A673 (cell line): ENCODE data around the gene RPUSD2. TPM values are rescaled to one million over a fixed set of nuclear protein-coding genes. Genes with fewer than 3 reads are reported as not detected.

Experiments
- BruUV-seq: library from RNA; stranded (reverse); fragments of 400-500 nt; replicated peaks from 2 replicates; lab custom pipeline; 2021; lab: Mats Ljungman, UMichigan
- CTCF ChIA-PET: fragments of 300-600 bp; sonication (Branson Sonifier 250); formaldehyde crosslinking; loops from one replicate; lab custom pipeline; 2022; ENCODE audit warnings: antibody characterized with exemption; lab: Charles Lee
- POLR2A ChIA-PET: fragments of 300-600 bp; sonication (Branson Sonifier 250); formaldehyde crosslinking; loops from one replicate; lab custom pipeline; 2022; ENCODE audit warnings: antibody characterized with exemption; ENCODE audit not compliant: low non-redundant PET; lab: Charles Lee
- DNase-seq: peaks from one replicate; pipeline ENCODE4 v3.0.0-alpha.2; 2015; ENCODE audit warnings: low spot score
- H3K27ac ChIP-seq: fragments of 200-600 bp; sonication (generic); 2 replicates; pipeline ENCODE4 v1.5.1; 2016; ENCODE audit warnings: mixed run types, low read depth, mild to moderate bottlenecking, mixed read lengths, antibody characterized with exemption, low read length; ENCODE audit not compliant: poor library complexity, severe bottlenecking
- H3K27me3 ChIP-seq: fragments of 200-600 bp; sonication (generic); replicated peaks from 2 replicates; pipeline ENCODE4 v1.6.1; 2017; ENCODE audit warnings: mixed run types, low read depth, mild to moderate bottlenecking, mixed read lengths, antibody characterized with exemption, low read length; ENCODE audit not compliant: insufficient read depth, poor library complexity
- H3K36me3 ChIP-seq: fragments of 200-600 bp; sonication (generic); 2 replicates; pipeline ENCODE4 v1.6.1; 2016; ENCODE audit warnings: mixed run types, mild to moderate bottlenecking, mixed read lengths, antibody characterized with exemption, low read length; ENCODE audit not compliant: insufficient read depth, poor library complexity, severe bottlenecking
- H3K4me1 ChIP-seq: fragments of 200-600 bp; sonication (generic); 2 replicates; pipeline ENCODE4 v1.6.1; 2017; ENCODE audit warnings: mixed run types, mild to moderate bottlenecking, mixed read lengths, antibody characterized with exemption, low read length; ENCODE audit not compliant: insufficient read depth, poor library complexity, severe bottlenecking
- H3K4me3 ChIP-seq: fragments of 200-600 bp; sonication (generic); 2 replicates; pipeline ENCODE4 v1.5.1; 2016; ENCODE audit warnings: low read depth, mixed run types, mild to moderate bottlenecking, mixed read lengths, low read length; ENCODE audit not compliant: poor library complexity, severe bottlenecking
- H3K9me3 ChIP-seq: fragments of 200-600 bp; sonication (generic); 2 replicates; pipeline ENCODE4 v1.6.1; 2016; ENCODE audit warnings: mixed run types, low read depth, mild to moderate bottlenecking, mixed read lengths, antibody characterized with exemption, low read length; ENCODE audit not compliant: poor library complexity, severe bottlenecking
- CTCF ChIP-seq: fragments of 300-800, 200-600 bp; sonication (generic); conservative IDR thresholded peaks from 2 replicates; pipeline ENCODE4 v1.5.1; 2017; ENCODE audit warnings: low read depth, mild to moderate bottlenecking, antibody characterized with exemption, low read length, moderate library complexity, mixed read lengths
- EZH2 ChIP-seq: fragments of 200-600 bp; sonication (generic); IDR thresholded peaks from 2 replicates; pipeline ENCODE4 v1.6.1; 2017; ENCODE audit warnings: borderline replicate concordance, low read depth, mild to moderate bottlenecking, mixed read lengths, antibody characterized with exemption, low read length; ENCODE audit not compliant: poor library complexity, severe bottlenecking
- intact Hi-C: fragments of 100-400 bp; cut with micrococcal nuclease; formaldehyde crosslinking; loops from one replicate; pipeline ENCODE4 v1.10.0; 2022; ENCODE audit not compliant: unreplicated experiment
- total RNA-seq: library from RNA; stranded (reverse); gene quantifications from 2 replicates; pipeline ENCODE4 v1.2.3, GENCODE V29; 2021

RPUSD2 gene
- total RNA-seq, 1 experiment from 2014 or later: 18.1 TPM

DNA sequence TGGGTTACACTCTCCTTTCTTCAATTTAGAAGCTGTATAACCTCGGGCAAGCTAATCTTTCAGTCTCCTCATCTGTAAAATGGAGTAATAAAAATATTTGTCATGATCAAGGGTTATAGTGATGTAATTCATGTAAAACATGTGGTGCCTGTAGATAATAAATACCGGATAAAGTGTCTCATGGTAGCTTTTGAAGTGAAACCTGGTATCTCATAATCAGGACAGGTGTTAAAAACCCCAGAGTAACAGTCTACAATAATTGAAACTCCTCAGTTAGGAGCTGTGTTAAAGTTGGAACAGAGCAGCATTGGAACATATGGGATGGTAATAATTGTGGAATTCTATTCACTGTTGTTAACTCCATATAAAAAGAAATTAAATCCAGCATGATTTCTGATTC lies 24.1 kb downstream of the RPUSD2 start:
- DNase-seq: no peak
- H3K36me3 ChIP-seq: no peaks in the 10 kb centered on the region
- no peaks in the 10 kb centered on the region for H3K27me3 ChIP-seq
- no peak overlapping the region for H3K4me3 ChIP-seq
- POLR2A ChIA-PET: no interaction called here
- BruUV-seq: no TSS peak
- intact Hi-C loops: loop anchor here (1.0 kb wide), 1 partner anchor 101 kb away; no protein-coding TSS in a partner anchor
- no peaks in the 10 kb centered on the region for H3K9me3 ChIP-seq
- CTCF ChIA-PET: no interaction called here
- TF ChIP-seq EZH2: no peak
- no peak for TF ChIP-seq CTCF
- no peaks in the 10 kb centered on the region for H3K4me1 ChIP-seq
- H3K27ac ChIP-seq: no peak overlapping the region

- Histone ChIP-seq H3K27me3 (no peaks in the 10 kb centered on the region), H3K4me3 (peak within 1 kb of the TSS; percentile 68), H3K4me1 (no peaks in the 10 kb centered on the region), H3K27ac (peak within 1 kb of the TSS; percentile 97), H3K36me3 (no peaks in the 10 kb centered on the region), H3K9me3 (no peaks in the 10 kb centered on the region)
- intact Hi-C loops: loop anchor here (1.0 kb wide), 1 partner anchor 100 kb away; no protein-coding TSS in a partner anchor
- BruUV-seq: no TSS peak
- CTCF ChIA-PET: no interaction called here
- peak; percentile 95 for DNase-seq
- no peak for TF ChIP-seq CTCF
- no peak for TF ChIP-seq EZH2
- POLR2A ChIA-PET: no interaction called here
Observed at GRCh38 chr15:40593588-40594428, 24.7 kb downstream of the RPUSD2 start, which contains the start of gene KNL1. Gene KNL1, plus strand, starts transcription at chr15:40594249. Its CDS starts 8,683 bp downstream, at chr15:40602932.

- Histone ChIP-seq H3K4me3 (peak overlapping the region; percentile 68), H3K36me3 (no peaks in the 10 kb centered on the region), H3K9me3 (no peaks in the 10 kb centered on the region), H3K27ac (peak overlapping the region; percentile 97), H3K27me3 (no peaks in the 10 kb centered on the region), H3K4me1 (no peaks in the 10 kb centered on the region)
- BruUV-seq: no TSS peak
- DNase-seq: peak; percentile 77
- TF ChIP-seq EZH2 (no peak), CTCF (no peak)
- ChIA-PET CTCF (no interaction called here), POLR2A (interaction anchor here (0.6 kb wide), 1 partner anchor 592 kb away, joined by 3 read pairs; no protein-coding TSS in a partner anchor)
- intact Hi-C loops: no loop called here
Observed at GRCh38 chr15:40594429-40594836, 25.3 kb downstream of the RPUSD2 start.
